Liver (tissue), 9 donors: Measurements from ENCODE around the gene VWA5B1. TPM values are rescaled to one million over a fixed set of nuclear protein-coding genes. Genes with fewer than 3 reads are reported as not detected.

ENCODE experiments used
- DNase-seq: peaks from one replicate; pipeline ENCODE4 v3.0.0-alpha.2; 2017; ENCODE audit warnings: low spot score
- H3K27ac ChIP-seq, 2 donors: one replicate each; pipeline ENCODE4 v1.7.0; 2013; ENCODE audit warnings: inconsistent platforms in 2 of 2, low read length in 2 of 2, control low read depth in 1 of 2, low read depth in 1 of 2, mild to moderate bottlenecking in 1 of 2
- H3K27me3 ChIP-seq, 4 donors: one replicate each; pipeline versions ENCODE4 v1.6.1 to v1.7.0; 2013; ENCODE audit warnings: low read length in 3 of 4, inconsistent platforms in 1 of 4, mild to moderate bottlenecking in 1 of 4, moderate library complexity in 1 of 4; ENCODE audit not compliant: control insufficient read depth in 4 of 4, insufficient read depth in 4 of 4
- H3K36me3 ChIP-seq, 4 donors: one replicate each; pipeline versions ENCODE4 v1.6.1 to v1.7.0; 2013; ENCODE audit warnings: low read length in 3 of 4, mild to moderate bottlenecking in 3 of 4, low read depth in 1 of 4, moderate library complexity in 1 of 4; ENCODE audit not compliant: control insufficient read depth in 4 of 4, insufficient read depth in 3 of 4
- H3K4me1 ChIP-seq, 4 donors: one replicate each; pipeline versions ENCODE4 v1.6.1 to v1.7.0; 2013; ENCODE audit warnings: low read length in 3 of 4, mild to moderate bottlenecking in 3 of 4, moderate library complexity in 1 of 4; ENCODE audit not compliant: control insufficient read depth in 4 of 4, insufficient read depth in 4 of 4
- H3K4me3 ChIP-seq, 3 donors: one replicate each; pipeline versions ENCODE4 v1.6.1 to v1.7.0; 2013; ENCODE audit warnings: low read length in 3 of 3, control low read depth in 1 of 3, low read depth in 1 of 3, mild to moderate bottlenecking in 1 of 3
- H3K9ac ChIP-seq, 2 donors: one replicate each; pipeline ENCODE4 v1.7.0; 2013; ENCODE audit warnings: low read length in 2 of 2, mild to moderate bottlenecking in 2 of 2, moderate library complexity in 2 of 2, control low read depth in 1 of 2, low read depth in 1 of 2
- H3K9me3 ChIP-seq, 4 donors: one replicate each; pipeline versions ENCODE4 v1.6.1 to v1.7.0; 2013; ENCODE audit warnings: low read length in 3 of 4; ENCODE audit not compliant: control insufficient read depth in 4 of 4
- ATF3 ChIP-seq: IDR thresholded peaks from 2 replicates; pipeline ENCODE4 v1.6.1; 2016; ENCODE audit warnings: antibody characterized with exemption
- CTCF ChIP-seq: fragments of 150-350 bp; IDR thresholded peaks from 2 replicates; pipeline ENCODE4 v1.5.1; 2017; ENCODE audit warnings: improper control_type of control experiment, low read depth, low read length; ENCODE audit not compliant: missing input control
- EGR1 ChIP-seq, 2 donors: IDR thresholded peaks; 2 replicates each; pipeline ENCODE4 v1.6.1; 2016 to 2018; ENCODE audit warnings: antibody characterized with exemption in 2 of 2, low read depth in 2 of 2
- FOXA1 ChIP-seq: IDR thresholded peaks from 2 replicates; pipeline ENCODE4 v1.6.1; 2016; ENCODE audit warnings: antibody characterized with exemption
- FOXA2 ChIP-seq: IDR thresholded peaks from 2 replicates; pipeline ENCODE4 v1.6.1; 2016; ENCODE audit warnings: antibody characterized with exemption
- GABPA ChIP-seq, 2 donors: IDR thresholded peaks in 1 of 2; conservative IDR thresholded peaks in 1 of 2; 2 replicates each; pipeline ENCODE4 v1.6.1; 2016; ENCODE audit warnings: antibody characterized with exemption in 2 of 2, mild to moderate bottlenecking in 1 of 2, moderate library complexity in 1 of 2
- HNF4G ChIP-seq: IDR thresholded peaks from 2 replicates; pipeline ENCODE4 v1.6.1; 2016; ENCODE audit warnings: antibody characterized with exemption
- JUND ChIP-seq, 2 donors: IDR thresholded peaks; 2 replicates each; pipeline ENCODE4 v1.6.1; 2016; ENCODE audit warnings: antibody characterized with exemption in 2 of 2
- MAX ChIP-seq: IDR thresholded peaks from 2 replicates; pipeline ENCODE4 v1.6.1; 2016; ENCODE audit warnings: antibody characterized with exemption
- RAD21 ChIP-seq, 2 donors: IDR thresholded peaks; 2 replicates each; pipeline ENCODE4 v1.6.1; 2016; ENCODE audit warnings: antibody characterized with exemption in 2 of 2, mild to moderate bottlenecking in 2 of 2
- RXRA ChIP-seq, 2 donors: IDR thresholded peaks; 2 replicates each; pipeline ENCODE4 v1.6.1; 2017 to 2018; ENCODE audit warnings: antibody characterized with exemption in 2 of 2, mild to moderate bottlenecking in 1 of 2
- SP1 ChIP-seq: IDR thresholded peaks from 2 replicates; pipeline ENCODE4 v1.6.1; 2018; ENCODE audit warnings: antibody characterized with exemption, mild to moderate bottlenecking
- TAF1 ChIP-seq: conservative IDR thresholded peaks from 2 replicates; pipeline ENCODE4 v1.6.1; 2016; ENCODE audit warnings: antibody characterized with exemption, mild to moderate bottlenecking
- ZBTB33 ChIP-seq: IDR thresholded peaks from 2 replicates; pipeline ENCODE4 v1.6.1; 2016; ENCODE audit warnings: antibody characterized with exemption
- WGBS: extraction: QIAGEN DNeasy Blood & Tissue Kit; methylation state at CpG from one replicate; pipeline ENCODE4 v1.1.7; 2013; 5-methylcytosine and 5-hydroxymethylcytosine counted together
- polyA plus RNA-seq, 2 donors: library from polyadenylated mRNA; stranded (reverse) in 1 of 2; unstranded in 1 of 2; fragments of 200-250 nt in 1 of 2; fragments of >200 nt in 1 of 2; fragmentation: Nextera tagmentation in 1 of 2; extraction: Ambion mirVana in 1 of 2; gene quantifications; one replicate each; pipeline versions ENCODE4 v1.2.1 to v1.2.3, GENCODE V29; 2013 to 2015
- total RNA-seq, 2 donors: library from RNA; depleted of rRNA; stranded (reverse); fragments of >200 nt; gene quantifications; one replicate each; pipeline ENCODE4 v1.2.3, GENCODE V29; 2014
- TF ChIP-seq, protein P1 (sequence below): IDR thresholded peaks from 2 replicates; pipeline ENCODE4 v1.6.1; 2016; ENCODE audit warnings: antibody characterized with exemption, mild to moderate bottlenecking
- donor health status: healthy.
- donor health status: healthy.
- donor health status: healthy.
- donor health status: healthy.
- donor health status: healthy.

VWA5B1 gene
- total and polyA plus RNA-seq, 4 donors, result not detected

GRCh38 chr1:20399196-20399595 is 108.5 kb downstream of the VWA5B1 start:
- Histone ChIP-seq H3K9me3 (no peaks in the 10 kb centered on the region), H3K4me3 (no peak overlapping the region), H3K27ac (no peak overlapping the region), H3K27me3 (peaks cover 0 to 5% (median 1%) of the 10 kb centered on the region in 4 donors), H3K36me3 (no peaks in the 10 kb centered on the region), H3K4me1 (no peaks in the 10 kb centered on the region), H3K9ac (no peak overlapping the region)
- TF ChIP-seq HNF4G (no peak), FOXA2 (no peak), ATF3 (no peak), RXRA (IDR thresholded peaks at IDR 0.05) (no peak), FOXA1 (no peak), SP1 (no peak), EGR1 (IDR thresholded peaks at IDR 0.05; ENCODE audit: low read depth in 2 of 2) (no peak), MAX (no peak)
- TF ChIP-seq, protein P1, sequence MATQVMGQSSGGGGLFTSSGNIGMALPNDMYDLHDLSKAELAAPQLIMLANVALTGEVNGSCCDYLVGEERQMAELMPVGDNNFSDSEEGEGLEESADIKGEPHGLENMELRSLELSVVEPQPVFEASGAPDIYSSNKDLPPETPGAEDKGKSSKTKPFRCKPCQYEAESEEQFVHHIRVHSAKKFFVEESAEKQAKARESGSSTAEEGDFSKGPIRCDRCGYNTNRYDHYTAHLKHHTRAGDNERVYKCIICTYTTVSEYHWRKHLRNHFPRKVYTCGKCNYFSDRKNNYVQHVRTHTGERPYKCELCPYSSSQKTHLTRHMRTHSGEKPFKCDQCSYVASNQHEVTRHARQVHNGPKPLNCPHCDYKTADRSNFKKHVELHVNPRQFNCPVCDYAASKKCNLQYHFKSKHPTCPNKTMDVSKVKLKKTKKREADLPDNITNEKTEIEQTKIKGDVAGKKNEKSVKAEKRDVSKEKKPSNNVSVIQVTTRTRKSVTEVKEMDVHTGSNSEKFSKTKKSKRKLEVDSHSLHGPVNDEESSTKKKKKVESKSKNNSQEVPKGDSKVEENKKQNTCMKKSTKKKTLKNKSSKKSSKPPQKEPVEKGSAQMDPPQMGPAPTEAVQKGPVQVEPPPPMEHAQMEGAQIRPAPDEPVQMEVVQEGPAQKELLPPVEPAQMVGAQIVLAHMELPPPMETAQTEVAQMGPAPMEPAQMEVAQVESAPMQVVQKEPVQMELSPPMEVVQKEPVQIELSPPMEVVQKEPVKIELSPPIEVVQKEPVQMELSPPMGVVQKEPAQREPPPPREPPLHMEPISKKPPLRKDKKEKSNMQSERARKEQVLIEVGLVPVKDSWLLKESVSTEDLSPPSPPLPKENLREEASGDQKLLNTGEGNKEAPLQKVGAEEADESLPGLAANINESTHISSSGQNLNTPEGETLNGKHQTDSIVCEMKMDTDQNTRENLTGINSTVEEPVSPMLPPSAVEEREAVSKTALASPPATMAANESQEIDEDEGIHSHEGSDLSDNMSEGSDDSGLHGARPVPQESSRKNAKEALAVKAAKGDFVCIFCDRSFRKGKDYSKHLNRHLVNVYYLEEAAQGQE, result no peak
- WGBS, result 79% methylated on average over 7 of the region's 7 CpGs
- no peak for DNase-seq

GRCh38 chr1:20399606-20400180 is 109.0 kb downstream of the VWA5B1 start:
- Histone ChIP-seq H3K9ac (no peak overlapping the region), H3K36me3 (no peaks in the 10 kb centered on the region), H3K27ac (no peak overlapping the region), H3K27me3 (peaks cover 0 to 5% (median 1%) of the 10 kb centered on the region in 4 donors), H3K9me3 (no peaks in the 10 kb centered on the region), H3K4me3 (no peak overlapping the region), H3K4me1 (no peaks in the 10 kb centered on the region)
- 40% methylated on average over 5 of the region's 5 CpGs for WGBS
- DNase-seq, result no peak
- TF ChIP-seq FOXA2 (no peak), RXRA (IDR thresholded peaks at IDR 0.05) (no peak), EGR1 (IDR thresholded peaks at IDR 0.05; ENCODE audit: low read depth in 2 of 2) (no peak), TAF1 (no peak), JUND (IDR thresholded peaks at IDR 0.05) (no peak), MAX (no peak), GABPA (IDR thresholded peaks at IDR 0.05 in 1 of 2, conservative IDR thresholded peaks at IDR 0.05 in 1 of 2) (no peak), CTCF (no peak), ZBTB33 (no peak), RAD21 (IDR thresholded peaks at IDR 0.05) (no peak)
- TF ChIP-seq, protein P1, result no peak
